Astrocyte (in vitro differentiated cells and primary cell): ENCODE measurements around the gene ATP10A.

Source experiments
- EZH2 ChIP-seq: IDR thresholded peaks from 2 replicates; pipeline ENCODE4 v1.6.1; 2012; ENCODE audit warnings: mild to moderate bottlenecking, low read length, inconsistent platforms; ENCODE audit not compliant: insufficient read depth
- TF ChIP-seq, protein P1 (sequence below): IDR thresholded peaks from 2 replicates; pipeline ENCODE4 v1.5.1; 2011; ENCODE audit warnings: low read depth, mild to moderate bottlenecking, inconsistent platforms, low read length, moderate library complexity; ENCODE audit not compliant: insufficient read depth

DNA sequence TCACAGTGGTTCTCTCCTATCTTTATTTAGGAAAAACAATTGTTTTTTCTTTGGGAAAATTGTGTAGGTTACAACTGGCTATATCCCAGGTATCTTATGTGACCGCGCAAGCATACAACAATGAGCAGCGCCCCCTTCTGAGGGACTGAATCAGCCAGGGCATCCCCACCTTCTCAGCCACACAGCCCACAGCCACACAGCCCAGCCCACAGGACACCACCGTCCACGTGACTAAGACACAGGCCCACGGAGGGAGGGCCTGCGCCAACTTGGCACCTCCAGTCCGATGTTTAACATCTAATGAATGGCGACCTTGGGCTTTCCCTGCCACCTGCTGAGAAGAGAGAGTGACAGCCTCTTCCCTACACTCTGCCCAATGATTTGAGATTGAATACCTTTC, 68.1 kb downstream of the ATP10A start:
- no peak for TF ChIP-seq EZH2
- TF ChIP-seq, protein P1, sequence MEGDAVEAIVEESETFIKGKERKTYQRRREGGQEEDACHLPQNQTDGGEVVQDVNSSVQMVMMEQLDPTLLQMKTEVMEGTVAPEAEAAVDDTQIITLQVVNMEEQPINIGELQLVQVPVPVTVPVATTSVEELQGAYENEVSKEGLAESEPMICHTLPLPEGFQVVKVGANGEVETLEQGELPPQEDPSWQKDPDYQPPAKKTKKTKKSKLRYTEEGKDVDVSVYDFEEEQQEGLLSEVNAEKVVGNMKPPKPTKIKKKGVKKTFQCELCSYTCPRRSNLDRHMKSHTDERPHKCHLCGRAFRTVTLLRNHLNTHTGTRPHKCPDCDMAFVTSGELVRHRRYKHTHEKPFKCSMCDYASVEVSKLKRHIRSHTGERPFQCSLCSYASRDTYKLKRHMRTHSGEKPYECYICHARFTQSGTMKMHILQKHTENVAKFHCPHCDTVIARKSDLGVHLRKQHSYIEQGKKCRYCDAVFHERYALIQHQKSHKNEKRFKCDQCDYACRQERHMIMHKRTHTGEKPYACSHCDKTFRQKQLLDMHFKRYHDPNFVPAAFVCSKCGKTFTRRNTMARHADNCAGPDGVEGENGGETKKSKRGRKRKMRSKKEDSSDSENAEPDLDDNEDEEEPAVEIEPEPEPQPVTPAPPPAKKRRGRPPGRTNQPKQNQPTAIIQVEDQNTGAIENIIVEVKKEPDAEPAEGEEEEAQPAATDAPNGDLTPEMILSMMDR, result no peak
